GM21390 (cell line): ENCODE data around the gene CAPN10.

Experiments used
- ATAC-seq: cut with Tn5 transposase; IDR thresholded peaks from one replicate; pipeline ENCODE4 v1.9.1; 2021; ENCODE audit not compliant: unreplicated experiment

The CAPN10 gene

DNA sequence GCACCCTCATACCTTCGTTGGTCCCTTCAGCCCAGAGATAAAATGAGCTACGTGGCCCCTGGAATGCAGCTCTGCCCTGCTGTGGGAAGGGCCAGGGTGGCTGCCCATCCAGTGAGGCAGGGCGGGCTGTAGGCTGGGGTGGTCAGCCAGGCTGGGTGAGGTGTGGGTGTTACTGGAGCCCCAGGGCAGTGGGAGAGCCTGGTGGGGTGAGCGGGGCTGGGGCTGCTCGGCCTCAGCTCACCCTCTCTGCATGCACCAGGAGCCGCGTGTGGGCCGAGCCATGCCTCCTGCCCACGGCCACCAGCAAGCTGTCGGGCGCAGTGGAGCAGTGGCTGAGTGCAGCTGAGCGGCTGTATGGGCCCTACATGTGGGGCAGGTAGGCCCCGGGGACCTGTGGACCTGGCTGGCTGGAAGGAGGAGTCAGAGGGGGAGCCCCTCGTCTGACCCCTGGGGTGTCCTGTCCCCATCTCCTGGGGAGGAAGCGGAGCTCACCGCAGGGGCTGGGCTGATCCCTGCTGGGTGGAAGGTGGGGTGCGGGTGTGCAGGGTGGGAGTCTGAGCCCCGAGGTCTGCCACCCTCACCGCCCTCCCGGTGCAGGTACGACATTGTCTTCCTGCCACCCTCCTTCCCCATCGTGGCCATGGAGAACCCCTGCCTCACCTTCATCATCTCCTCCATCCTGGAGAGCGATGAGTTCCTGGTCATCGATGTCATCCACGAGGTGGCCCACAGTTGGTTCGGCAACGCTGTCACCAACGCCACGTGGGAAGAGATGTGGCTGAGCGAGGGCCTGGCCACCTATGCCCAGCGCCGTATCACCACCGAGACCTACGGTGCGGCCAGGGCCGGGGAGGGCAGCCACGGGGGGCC is 12.8 kb upstream of the CAPN10 start:
- ATAC-seq = no peak

DNA sequence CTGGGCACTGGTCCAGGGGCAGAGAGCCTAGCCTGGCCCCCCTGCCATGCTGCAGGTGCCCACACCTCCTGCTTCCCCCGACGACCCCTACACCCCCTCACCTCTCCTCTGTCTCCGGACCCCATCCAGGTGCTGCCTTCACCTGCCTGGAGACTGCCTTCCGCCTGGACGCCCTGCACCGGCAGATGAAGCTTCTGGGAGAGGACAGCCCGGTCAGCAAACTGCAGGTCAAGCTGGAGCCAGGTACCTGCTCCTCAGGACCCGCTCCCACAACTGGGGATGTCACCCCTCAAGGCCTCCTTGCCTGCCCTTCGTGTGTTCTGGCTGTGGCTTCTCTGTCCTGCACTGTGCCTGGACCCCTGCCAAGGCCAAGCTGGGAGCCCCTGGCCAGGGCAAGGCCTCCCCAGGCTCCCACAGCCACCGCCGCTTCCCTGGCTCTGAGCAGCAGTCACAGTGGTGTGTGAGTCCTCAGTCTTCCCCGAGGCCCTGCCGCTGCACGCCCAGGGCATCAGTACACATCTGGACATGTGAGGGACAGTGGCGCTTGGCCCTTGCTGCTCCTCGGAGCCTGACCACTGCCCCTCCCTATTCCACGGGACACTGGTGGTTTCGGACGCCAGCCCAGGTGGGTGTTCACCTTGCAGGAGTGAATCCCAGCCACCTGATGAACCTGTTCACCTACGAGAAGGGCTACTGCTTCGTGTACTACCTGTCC is 12.0 kb upstream of the CAPN10 start:
- ATAC-seq = no peak

DNA sequence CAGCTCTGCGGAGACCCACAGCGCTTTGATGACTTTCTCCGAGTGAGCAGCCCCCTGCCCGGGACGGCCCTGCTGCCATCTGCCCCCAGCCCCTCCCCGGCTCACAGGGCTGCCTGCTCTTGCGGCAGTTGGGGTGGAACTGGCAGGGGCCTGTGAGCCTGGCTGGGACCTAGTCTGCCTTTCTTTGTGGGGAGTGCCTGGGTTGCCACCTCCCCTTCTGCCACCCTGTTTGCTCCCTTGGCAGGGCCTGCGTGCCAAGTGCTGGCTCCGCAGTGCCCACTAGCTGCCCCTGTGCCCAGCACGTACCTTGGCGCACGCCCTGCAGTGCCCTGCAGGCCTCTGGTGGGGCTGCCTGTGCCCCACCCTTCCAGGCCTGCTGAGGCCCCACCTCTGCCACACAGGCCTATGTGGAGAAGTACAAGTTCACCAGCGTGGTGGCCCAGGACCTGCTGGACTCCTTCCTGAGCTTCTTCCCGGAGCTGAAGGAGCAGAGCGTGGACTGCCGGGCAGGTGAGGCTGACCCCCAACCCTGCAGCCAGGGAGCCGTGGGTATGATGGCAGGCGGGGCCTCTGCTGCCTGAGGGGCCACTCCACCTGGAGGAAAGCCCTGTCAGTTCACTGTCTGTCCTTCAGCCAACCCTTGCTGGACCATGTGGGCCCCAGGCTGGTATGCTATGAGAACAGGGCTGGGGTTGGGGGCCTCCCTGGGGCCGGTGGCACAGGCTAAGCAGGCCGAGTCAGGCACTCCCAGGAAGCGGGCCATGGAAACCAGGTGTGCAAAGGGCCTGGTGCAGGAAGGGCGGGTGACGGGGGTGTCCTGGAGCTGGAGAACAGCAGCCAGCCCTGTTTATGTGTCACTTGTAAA is 11.2 kb upstream of the CAPN10 start:
- no peak for ATAC-seq

- ATAC-seq = no peak
Measured at GRCh38 chr2:240576036-240576435, 10.5 kb upstream of the CAPN10 start.

GRCh38 chr2:240576436-240577205 is 9.9 kb upstream of the CAPN10 start:
- ATAC-seq = no peak

DNA sequence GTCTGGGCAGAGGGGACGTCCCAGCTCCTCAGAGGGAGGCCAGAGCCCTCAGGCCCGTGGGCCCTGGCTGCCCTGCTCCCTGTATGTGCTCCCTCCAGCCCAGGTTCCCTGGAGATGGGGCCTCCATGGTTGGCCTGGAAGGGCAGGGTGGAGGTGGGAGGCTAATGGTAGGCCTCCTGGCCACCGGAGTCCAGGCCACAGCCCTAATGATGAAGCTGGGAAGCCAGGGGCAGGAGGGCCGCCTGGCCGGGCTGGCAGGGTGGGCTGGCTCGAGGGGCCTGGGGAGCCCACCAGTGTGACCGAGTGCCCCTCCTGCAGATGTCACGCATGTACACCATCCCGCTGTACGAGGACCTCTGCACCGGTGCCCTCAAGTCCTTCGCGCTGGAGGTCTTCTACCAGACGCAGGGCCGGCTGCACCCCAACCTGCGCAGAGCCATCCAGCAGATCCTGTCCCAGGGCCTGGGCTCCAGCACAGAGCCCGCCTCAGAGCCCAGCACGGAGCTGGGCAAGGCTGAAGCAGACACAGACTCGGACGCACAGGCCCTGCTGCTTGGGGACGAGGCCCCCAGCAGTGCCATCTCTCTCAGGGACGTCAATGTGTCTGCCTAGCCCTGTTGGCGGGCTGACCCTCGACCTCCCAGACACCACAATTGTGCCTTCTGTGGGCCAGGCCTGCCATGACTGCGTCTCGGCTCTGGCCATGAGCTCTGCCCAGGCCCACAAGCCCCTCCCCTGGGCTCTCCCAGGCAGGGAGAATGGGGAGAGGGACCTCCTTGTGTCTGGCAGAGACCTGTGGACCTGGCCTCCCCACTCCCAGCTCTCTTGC is 9.0 kb upstream of the CAPN10 start:
- ATAC-seq = no peak

DNA sequence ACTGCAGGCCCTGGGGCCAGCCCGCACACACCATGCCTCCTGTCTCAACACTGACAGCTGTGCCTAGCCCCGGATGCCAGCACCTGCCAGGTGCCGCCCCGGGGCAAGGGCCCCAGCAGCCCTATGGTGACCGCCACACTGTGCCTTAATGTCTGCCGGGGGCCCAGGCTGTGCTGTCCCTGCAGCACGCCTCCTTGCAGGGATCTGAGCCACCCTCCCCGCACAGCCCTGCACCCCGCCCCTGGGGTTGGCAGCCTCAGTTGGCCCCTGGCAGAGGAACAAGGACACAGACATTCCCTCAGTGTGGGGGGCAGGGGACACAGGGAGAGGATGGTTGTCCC is 8.5 kb upstream of the CAPN10 start:
- ATAC-seq = no peak

GRCh38 chr2:240578488-240578887 is 8.0 kb upstream of the CAPN10 start:
- no peak for ATAC-seq

- no peak for ATAC-seq
Measured at GRCh38 chr2:240579071-240579762, 7.3 kb upstream of the CAPN10 start.

DNA sequence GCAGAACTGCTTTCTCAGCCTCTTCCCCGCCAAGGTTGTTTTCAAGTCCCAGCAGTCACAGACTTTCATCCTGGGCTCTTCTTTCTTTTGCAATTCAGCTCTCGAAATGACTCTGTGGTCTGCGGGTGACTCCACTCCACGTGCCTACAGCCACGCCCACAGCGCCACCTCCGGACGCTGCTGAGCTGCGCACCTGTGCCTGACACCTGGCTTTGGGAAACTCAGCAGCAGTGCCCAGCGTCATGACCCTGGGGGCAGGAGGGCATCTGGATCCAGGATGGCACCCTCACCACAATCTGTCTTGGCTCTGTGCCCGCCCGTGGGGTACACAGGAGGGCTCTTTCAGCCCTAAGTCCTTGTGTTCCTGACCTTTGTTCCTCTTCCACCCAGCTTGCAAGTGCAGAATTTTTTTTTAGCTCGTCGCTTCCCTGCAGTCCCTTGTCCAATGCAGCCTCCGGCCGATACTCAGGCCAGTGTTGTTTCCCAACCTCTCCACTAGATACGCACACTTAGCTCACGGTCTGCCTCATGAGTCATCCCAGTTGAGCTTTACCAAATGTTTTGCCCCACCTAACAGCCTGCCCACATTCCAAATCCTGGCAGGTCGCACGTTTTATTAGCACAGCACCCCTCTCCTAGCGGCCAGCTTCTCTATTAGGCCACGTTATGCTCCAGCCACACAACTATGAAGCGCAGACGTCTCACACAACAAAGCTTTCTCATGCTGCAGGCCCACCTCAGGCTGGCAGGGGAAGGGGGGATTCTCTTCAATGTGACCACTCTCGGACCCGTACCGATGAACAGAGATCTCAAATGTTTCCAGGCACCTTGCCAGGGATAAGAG is 6.5 kb upstream of the CAPN10 start:
- no peak for ATAC-seq

DNA sequence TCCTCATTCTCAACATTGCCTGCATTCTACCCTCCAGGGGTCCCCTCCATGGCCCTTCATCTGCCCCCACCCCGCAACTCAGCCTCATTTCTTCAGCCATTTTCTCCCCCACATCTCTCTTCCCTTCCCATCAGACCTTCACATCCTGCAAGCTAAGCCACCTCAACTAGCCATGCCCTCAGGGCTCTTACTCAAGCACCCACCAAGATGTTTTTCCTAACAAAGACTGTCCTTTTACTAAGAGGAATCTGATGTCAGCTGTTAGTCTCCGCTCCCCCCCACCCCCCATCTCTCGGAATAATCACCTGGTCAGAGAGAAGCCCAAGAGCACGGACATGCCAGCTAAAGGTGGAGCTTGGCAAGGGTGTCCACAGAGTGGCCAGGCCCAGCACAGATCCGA is 4.7 kb upstream of the CAPN10 start:
- no peak for ATAC-seq

- ATAC-seq = no peak
Measured at GRCh38 chr2:240582781-240583180, 3.8 kb upstream of the CAPN10 start.

DNA sequence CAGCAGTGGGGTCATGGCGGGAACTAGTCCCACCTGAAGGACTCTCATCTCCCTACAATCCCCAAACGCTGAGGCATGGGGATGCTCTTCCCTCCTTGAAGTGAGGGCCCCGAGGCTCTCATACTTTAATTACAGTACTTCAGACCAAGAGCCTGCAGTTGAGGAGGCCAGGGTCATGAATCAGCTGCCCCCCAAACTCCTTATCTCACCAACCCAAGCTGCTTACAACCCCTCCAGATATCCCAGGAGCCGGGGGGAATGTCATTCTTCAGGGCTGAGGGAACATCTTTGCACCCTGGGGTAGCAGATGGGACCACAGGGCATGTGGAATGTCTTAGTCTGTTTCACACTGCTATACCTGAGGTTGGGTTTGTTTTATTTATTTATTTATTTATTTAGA is 2.8 kb upstream of the CAPN10 start:
- ATAC-seq = no peak

GRCh38 chr2:240584486-240585031 is 2.0 kb upstream of the CAPN10 start:
- peak; percentile 59 for ATAC-seq

- ATAC-seq = peak; percentile 30
Measured at GRCh38 chr2:240585101-240585500, 1.4 kb upstream of the CAPN10 start.

DNA sequence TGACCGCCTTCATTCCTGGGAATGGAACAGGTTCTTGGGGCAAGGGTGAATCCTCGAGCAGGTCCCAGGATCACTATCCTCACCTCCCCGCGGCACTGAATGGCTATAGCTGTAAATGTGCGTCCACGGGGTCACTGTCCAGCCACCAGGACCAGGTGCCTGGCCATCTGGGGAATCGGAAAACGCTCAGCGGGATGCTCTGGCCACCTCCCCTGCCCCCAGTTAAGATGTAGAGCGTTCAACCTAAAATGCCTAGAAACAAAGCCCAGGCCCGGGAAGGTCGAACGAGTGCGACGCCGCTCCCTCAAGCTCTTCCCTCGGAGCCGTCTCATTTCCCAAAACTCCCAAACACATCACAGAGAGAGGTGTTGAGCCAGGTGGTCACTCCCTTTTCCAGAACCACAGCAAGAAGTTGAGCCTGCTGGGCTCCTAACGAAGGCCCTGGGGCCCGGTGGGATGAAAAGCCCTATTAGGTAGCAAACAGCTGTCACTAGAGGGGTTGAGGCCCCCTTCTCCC is 795 bp upstream of the CAPN10 start:
- no peak for ATAC-seq

GRCh38 chr2:240586919-240587800 is 626 bp downstream of the CAPN10 start:
- ATAC-seq = peak; percentile 3
